ENCODE results near the gene CRIM1. TPM values are rescaled to one million over a fixed set of nuclear protein-coding genes. Genes with fewer than 3 reads are reported as not detected.

Gene CRIM1
- total RNA-seq, 4 donors from 2014 or later, result 16.4 to 107 (median 29.9) TPM

DNA sequence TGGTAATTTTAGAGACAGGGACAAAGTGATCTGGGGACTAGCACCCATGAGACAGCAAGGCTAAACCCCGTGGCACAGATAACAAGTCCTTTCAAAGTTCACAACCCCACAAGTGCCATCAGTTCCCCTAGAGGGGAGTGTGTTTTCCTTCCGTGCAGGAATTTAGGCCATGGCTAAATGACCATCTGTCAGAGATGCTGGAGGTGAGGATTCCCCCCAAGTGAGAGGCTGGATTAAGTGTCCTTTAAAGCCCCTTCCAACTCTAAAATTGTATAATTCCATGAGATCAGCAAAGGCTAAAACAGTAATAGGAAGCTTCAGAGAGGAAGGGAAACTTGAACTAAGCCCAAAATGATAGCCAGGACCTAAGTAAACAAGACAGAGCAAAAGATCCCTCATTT, 233.7 kb downstream of the CRIM1 start:
- Histone ChIP-seq H3K4me3 (no peak overlapping the region), H3K4me1 (peaks cover 0 to 27% (median 3%) of the 10 kb centered on the region in 3 donors), H3K27me3 (no peaks in the 10 kb centered on the region), H3K36me3 (peaks cover 0 to 60% (median 0%) of the 10 kb centered on the region in 3 donors), H3K9me3 (no peaks in the 10 kb centered on the region), H3K27ac (peak overlapping the region in 3 of 4 donors; percentile 19 to 36 (median 19))
- intact Hi-C loops (cut with DNase I), result no loop called here
- 38 to 78% methylated on average over 1 of the region's 2 CpGs for WGBS, 2 donors
- TF ChIP-seq CTCF (IDR thresholded peaks at IDR 0.05) (no peak), POLR2A (IDR thresholded peaks at IDR 0.05) (no peak)
- DNase-seq, result no peak

DNA sequence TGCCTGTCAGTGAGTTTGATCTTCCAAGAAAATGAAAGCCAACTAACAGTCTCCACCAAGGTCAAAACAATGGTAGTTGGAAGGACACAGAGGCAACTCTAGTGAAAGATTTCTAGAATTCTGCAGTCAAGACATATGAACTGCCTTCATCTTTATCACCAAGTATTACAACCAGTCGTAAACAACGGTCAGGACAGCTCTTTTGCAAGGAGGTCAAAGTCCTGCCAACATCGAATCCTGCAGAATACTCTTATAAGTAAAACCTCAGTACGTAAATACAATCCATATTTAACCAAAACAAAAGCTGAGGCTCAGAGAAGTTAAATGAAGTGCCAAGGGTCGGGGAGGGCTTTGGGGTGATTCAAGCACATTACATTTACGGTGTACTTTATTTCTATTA, 239.3 kb downstream of the CRIM1 start:
- Histone ChIP-seq H3K9me3 (no peaks in the 10 kb centered on the region), H3K36me3 (peaks cover 0 to 9% (median 0%) of the 10 kb centered on the region in 3 donors), H3K4me3 (no peak overlapping the region), H3K27ac (no peak overlapping the region), H3K27me3 (no peaks in the 10 kb centered on the region), H3K4me1 (peaks cover 8 to 45% (median 16%) of the 10 kb centered on the region in 3 donors)
- no peak for TF ChIP-seq POLR2A (IDR thresholded peaks at IDR 0.05)
- TF ChIP-seq CTCF (IDR thresholded peaks at IDR 0.05), result no peak
- intact Hi-C loops (cut with DNase I), result no loop called here
- 92 to 94% methylated on average over 6 of the region's 6 CpGs for WGBS, 2 donors
- no peak for DNase-seq

DNA sequence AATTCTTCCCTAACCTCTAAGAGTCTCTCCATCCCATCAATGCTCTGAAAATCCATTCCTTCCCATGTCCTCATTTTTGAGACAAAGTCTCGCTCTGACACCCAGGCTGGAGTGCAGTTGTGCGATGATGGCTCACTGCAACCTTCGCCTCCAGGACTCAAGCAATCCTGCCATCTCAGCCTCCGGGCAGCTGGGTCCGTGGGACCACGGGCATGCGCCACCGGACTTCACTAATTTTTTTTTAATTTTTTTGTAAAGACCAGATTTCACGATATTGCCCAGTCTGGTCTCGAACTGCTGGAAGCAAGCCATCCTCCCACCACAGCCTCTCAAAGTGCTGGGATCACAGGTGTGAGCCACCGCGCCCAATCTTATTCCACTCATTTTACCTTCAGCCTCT, 240.8 kb downstream of the CRIM1 start:
- TF ChIP-seq CTCF (IDR thresholded peaks at IDR 0.05) (no peak), POLR2A (IDR thresholded peaks at IDR 0.05) (no peak)
- WGBS, 2 donors, result 94 to 95% methylated on average over 12 of the region's 12 CpGs
- H3K27me3 ChIP-seq, result no peaks in the 10 kb centered on the region
- no peaks in the 10 kb centered on the region for H3K36me3 ChIP-seq
- peak overlapping the region in 3 of 4 donors; percentile 95 to 99 (median 99) for H3K4me3 ChIP-seq
- intact Hi-C loops (cut with DNase I), result no loop called here
- H3K4me1 ChIP-seq, result peaks cover 8 to 39% (median 16%) of the 10 kb centered on the region in 3 donors
- H3K9me3 ChIP-seq, result no peaks in the 10 kb centered on the region
- H3K27ac ChIP-seq, result no peak overlapping the region
- DNase-seq, result no peak

- no peak for DNase-seq
- intact Hi-C loops (cut with DNase I), result no loop called here
- Histone ChIP-seq H3K36me3 (no peaks in the 10 kb centered on the region), H3K4me1 (peaks cover 8 to 37% (median 16%) of the 10 kb centered on the region in 3 donors), H3K9me3 (no peaks in the 10 kb centered on the region), H3K27me3 (no peaks in the 10 kb centered on the region), H3K27ac (peak overlapping the region; percentile 94 to 98 (median 98)), H3K4me3 (peak overlapping the region; percentile 95 to 100 (median 99))
- WGBS, 2 donors, result 32 to 34% methylated on average over 16 to 19 of the region's 19 CpGs
- TF ChIP-seq CTCF (IDR thresholded peaks at IDR 0.05) (no peak), POLR2A (IDR thresholded peaks at IDR 0.05) (no peak)
Measured at GRCh38 chr2:36597003-36597531, 241.5 kb downstream of the CRIM1 start.

- no peak for DNase-seq
- H3K4me3 ChIP-seq, result peak within 1 kb of the TSS; percentile 95 to 100 (median 99)
- peaks cover 8 to 37% (median 16%) of the 10 kb centered on the region in 3 donors for H3K4me1 ChIP-seq
- WGBS, 2 donors, result 0% methylated on average over 4 to 6 of the region's 81 CpGs
- TF ChIP-seq POLR2A (IDR thresholded peaks at IDR 0.05) (peak in 2 of 4 donors; percentile 19 to 35), CTCF (IDR thresholded peaks at IDR 0.05) (no peak)
- intact Hi-C loops (cut with DNase I), result no loop called here
- peak within 1 kb of the TSS; percentile 94 to 98 (median 98) for H3K27ac ChIP-seq
- H3K9me3 ChIP-seq, result no peaks in the 10 kb centered on the region
- H3K36me3 ChIP-seq, result no peaks in the 10 kb centered on the region
- no peaks in the 10 kb centered on the region for H3K27me3 ChIP-seq
Measured at GRCh38 chr2:36597532-36598377, 242.2 kb downstream of the CRIM1 start, which contains the start of gene FEZ2. FEZ2 (minus strand) TSS chr2:36598168; CDS start chr2:36598142, 26 bp downstream.
